Mesenchymal stem cell (in vitro differentiated cells and primary cell): ENCODE measurements around the gene CRYGC.

Experiments
- DNase-seq: peaks from one replicate; pipeline ENCODE4 v3.0.0-alpha.2; 2013
- H2AFZ ChIP-seq: one replicate; pipeline ENCODE4 v1.6.1; 2013; ENCODE audit warnings: low read depth, mild to moderate bottlenecking, control low read depth, inconsistent platforms, low read length, moderate library complexity
- H2AK5ac ChIP-seq: 2 replicates; pipeline ENCODE4 v1.6.1; 2013; ENCODE audit warnings: low read length, moderate library complexity, mild to moderate bottlenecking, inconsistent platforms; ENCODE audit not compliant: severe bottlenecking
- H2BK120ac ChIP-seq: one replicate; pipeline ENCODE4 v1.6.1; 2013; ENCODE audit warnings: low read depth, mild to moderate bottlenecking, inconsistent platforms, low read length, moderate library complexity
- H2BK12ac ChIP-seq, 2 experiments: one replicate each; pipeline ENCODE4 v1.6.1; 2013; ENCODE audit warnings: inconsistent platforms in 2 of 2, low read length in 2 of 2, mild to moderate bottlenecking in 2 of 2, moderate library complexity in 2 of 2, control low read depth in 1 of 2
- H2BK15ac ChIP-seq: one replicate; pipeline ENCODE4 v1.6.1; 2013; ENCODE audit warnings: mild to moderate bottlenecking, low read depth, inconsistent platforms; ENCODE audit not compliant: poor library complexity, severe bottlenecking
- H2BK5ac ChIP-seq: 2 replicates; pipeline ENCODE4 v1.6.1; 2013; ENCODE audit warnings: low read depth, mild to moderate bottlenecking, low read length, control low read depth, inconsistent platforms; ENCODE audit not compliant: poor library complexity, severe bottlenecking
- H3K14ac ChIP-seq, 2 experiments: one replicate each; pipeline ENCODE4 v1.6.1; 2013; ENCODE audit warnings: inconsistent platforms in 2 of 2, low read length in 2 of 2, control low read depth in 1 of 2, mild to moderate bottlenecking in 1 of 2, moderate library complexity in 1 of 2
- H3K18ac ChIP-seq, 2 experiments: one replicate each; pipeline ENCODE4 v1.6.1; 2013; ENCODE audit warnings: inconsistent platforms in 2 of 2, low read length in 2 of 2, control low read depth in 1 of 2, low read depth in 1 of 2, mild to moderate bottlenecking in 1 of 2
- H3K23ac ChIP-seq, 2 experiments: one replicate each; pipeline ENCODE4 v1.6.1; 2013; ENCODE audit warnings: inconsistent platforms in 2 of 2, low read length in 2 of 2, mild to moderate bottlenecking in 2 of 2, moderate library complexity in 2 of 2, control low read depth in 1 of 2
- H3K27ac ChIP-seq: 2 replicates; pipeline ENCODE4 v1.5.1; 2013; ENCODE audit warnings: mild to moderate bottlenecking, moderate library complexity, low read length, control low read depth, inconsistent platforms; ENCODE audit not compliant: poor library complexity, severe bottlenecking
- H3K27me3 ChIP-seq, 2 experiments: 2 replicates each; pipeline versions ENCODE4 v1.6.1 to v1.7.0; 2013; ENCODE audit warnings: low read length in 2 of 2, mild to moderate bottlenecking in 2 of 2, moderate library complexity in 2 of 2, control low read depth in 1 of 2, inconsistent platforms in 1 of 2; ENCODE audit not compliant: control insufficient read depth in 1 of 2, insufficient read depth in 1 of 2
- H3K36me3 ChIP-seq, 2 experiments: 2 replicates each; pipeline versions ENCODE4 v1.6.1 to v1.7.0; 2013; ENCODE audit warnings: low read length in 2 of 2, control low read depth in 1 of 2, inconsistent platforms in 1 of 2, low read depth in 1 of 2, mild to moderate bottlenecking in 1 of 2; ENCODE audit not compliant: insufficient read depth in 2 of 2, control insufficient read depth in 1 of 2
- H3K4ac ChIP-seq, 2 experiments: one replicate each; pipeline ENCODE4 v1.6.1; 2013; ENCODE audit warnings: inconsistent platforms in 2 of 2, low read length in 2 of 2, mild to moderate bottlenecking in 2 of 2, moderate library complexity in 2 of 2, control low read depth in 1 of 2, low read depth in 1 of 2
- H3K4me1 ChIP-seq: 2 replicates; pipeline ENCODE4 v1.6.1; 2013; ENCODE audit warnings: low read depth, low read length, control low read depth; ENCODE audit not compliant: control insufficient read depth, insufficient read depth
- H3K4me2 ChIP-seq: 2 replicates; pipeline ENCODE4 v1.6.1; 2013; ENCODE audit warnings: low read length, mild to moderate bottlenecking, inconsistent platforms; ENCODE audit not compliant: poor library complexity, severe bottlenecking
- H3K4me3 ChIP-seq, 2 experiments: 2 replicates each; pipeline versions ENCODE4 v1.5.1 to v1.7.0; 2013; ENCODE audit warnings: low read length in 2 of 2, mild to moderate bottlenecking in 2 of 2, control low read depth in 1 of 2, low read depth in 1 of 2; ENCODE audit not compliant: insufficient read depth in 1 of 2
- H3K79me1 ChIP-seq: replicated peaks from 2 replicates; pipeline ENCODE4 v1.6.1; 2013; ENCODE audit warnings: mild to moderate bottlenecking, control low read depth, low read length, inconsistent platforms; ENCODE audit not compliant: poor library complexity, severe bottlenecking
- H3K9ac ChIP-seq: 2 replicates; pipeline ENCODE4 v1.7.0; 2013; ENCODE audit warnings: mild to moderate bottlenecking, low read length, moderate library complexity
- H3K9me3 ChIP-seq: 2 replicates; pipeline ENCODE4 v1.7.0; 2013; ENCODE audit warnings: mild to moderate bottlenecking, low read length; ENCODE audit not compliant: control insufficient read depth
- H4K8ac ChIP-seq: one replicate; pipeline ENCODE4 v1.6.1; 2013; ENCODE audit warnings: inconsistent platforms, mild to moderate bottlenecking, low read length, moderate library complexity
- H4K91ac ChIP-seq: one replicate; pipeline ENCODE4 v1.6.1; 2013; ENCODE audit warnings: mild to moderate bottlenecking, low read length, inconsistent platforms
- WGBS: methylation state at CpG from one replicate; pipeline ENCODE4 v1.1.7; 2013; ENCODE audit warnings: mixed read lengths; 5-methylcytosine and 5-hydroxymethylcytosine counted together

CRYGC gene

GRCh38 chr2:208148803-208149202 lies 19.2 kb upstream of the CRYGC start:
- H3K14ac ChIP-seq = no peak overlapping the region
- H2AK5ac ChIP-seq = no peak overlapping the region
- no peak for DNase-seq
- H4K91ac ChIP-seq = no peak overlapping the region
- H3K27me3 ChIP-seq = peaks cover 3 to 4% of the 10 kb centered on the region in 2 experiments
- no peak overlapping the region for H2BK5ac ChIP-seq
- no peak overlapping the region for H2AFZ ChIP-seq
- H3K4ac ChIP-seq = no peak overlapping the region
- no peak overlapping the region for H2BK120ac ChIP-seq
- H3K79me1 ChIP-seq = no peaks in the 10 kb centered on the region
- no peaks in the 10 kb centered on the region for H3K9me3 ChIP-seq
- H3K36me3 ChIP-seq = no peaks in the 10 kb centered on the region
- H2BK12ac ChIP-seq = no peak overlapping the region
- H4K8ac ChIP-seq = no peak overlapping the region
- 64% methylated on average over 1 of the region's 2 CpGs for WGBS
- H3K4me1 ChIP-seq = no peaks in the 10 kb centered on the region
- H3K27ac ChIP-seq = no peak overlapping the region
- no peak overlapping the region for H3K9ac ChIP-seq
- no peak overlapping the region for H3K23ac ChIP-seq
- no peak overlapping the region for H3K18ac ChIP-seq
- H3K4me3 ChIP-seq = no peak overlapping the region
- no peak overlapping the region for H3K4me2 ChIP-seq
- no peak overlapping the region for H2BK15ac ChIP-seq

- Histone ChIP-seq H3K9ac (no peak overlapping the region), H2AFZ (no peak overlapping the region), H4K91ac (no peak overlapping the region), H3K4ac (no peak overlapping the region), H4K8ac (no peak overlapping the region), H3K79me1 (no peaks in the 10 kb centered on the region), H2BK12ac (no peak overlapping the region), H2BK5ac (no peak overlapping the region), H3K4me3 (no peak overlapping the region), H3K36me3 (no peaks in the 10 kb centered on the region), H2BK15ac (no peak overlapping the region), H3K27me3 (peaks cover 3 to 4% of the 10 kb centered on the region in 2 experiments), H3K9me3 (no peaks in the 10 kb centered on the region), H3K18ac (no peak overlapping the region), H3K4me1 (no peaks in the 10 kb centered on the region), H3K4me2 (no peak overlapping the region), H3K27ac (no peak overlapping the region), H2AK5ac (no peak overlapping the region), H3K23ac (no peak overlapping the region), H3K14ac (no peak overlapping the region), H2BK120ac (no peak overlapping the region)
- 77% methylated on average over 3 of the region's 3 CpGs for WGBS
- no peak for DNase-seq
Observed at GRCh38 chr2:208147759-208148158, 18.1 kb upstream of the CRYGC start.

- no peak overlapping the region for H3K14ac ChIP-seq
- no peaks in the 10 kb centered on the region for H3K4me1 ChIP-seq
- H3K27me3 ChIP-seq = peaks cover 3 to 4% of the 10 kb centered on the region in 2 experiments
- H3K4me3 ChIP-seq = no peak overlapping the region
- DNase-seq = no peak
- no peak overlapping the region for H3K23ac ChIP-seq
- H2AK5ac ChIP-seq = no peak overlapping the region
- no peak overlapping the region for H3K27ac ChIP-seq
- H3K36me3 ChIP-seq = no peaks in the 10 kb centered on the region
- no peak overlapping the region for H3K4me2 ChIP-seq
- H3K9ac ChIP-seq = no peak overlapping the region
- H4K91ac ChIP-seq = no peak overlapping the region
- no peak overlapping the region for H2BK120ac ChIP-seq
- H2BK12ac ChIP-seq = no peak overlapping the region
- no peak overlapping the region for H3K18ac ChIP-seq
- H3K4ac ChIP-seq = no peak overlapping the region
- no peaks in the 10 kb centered on the region for H3K79me1 ChIP-seq
- H4K8ac ChIP-seq = no peak overlapping the region
- no peak overlapping the region for H2BK5ac ChIP-seq
- H3K9me3 ChIP-seq = no peaks in the 10 kb centered on the region
- no peak overlapping the region for H2BK15ac ChIP-seq
- no peak overlapping the region for H2AFZ ChIP-seq
Observed at GRCh38 chr2:208147008-208147407, 17.4 kb upstream of the CRYGC start.

- Histone ChIP-seq H2BK12ac (no peak within 1 kb of the TSS), H2BK15ac (no peak within 1 kb of the TSS), H3K23ac (no peak within 1 kb of the TSS), H3K14ac (no peak within 1 kb of the TSS), H3K4me3 (no peak within 1 kb of the TSS), H3K18ac (no peak within 1 kb of the TSS), H3K4me2 (no peak within 1 kb of the TSS), H2BK120ac (no peak within 1 kb of the TSS), H4K91ac (no peak within 1 kb of the TSS), H3K9me3 (no peaks in the 10 kb centered on the region), H3K27ac (no peak within 1 kb of the TSS), H2BK5ac (no peak within 1 kb of the TSS), H3K4me1 (no peaks in the 10 kb centered on the region), H3K9ac (no peak within 1 kb of the TSS), H3K79me1 (no peaks in the 10 kb centered on the region), H2AK5ac (no peak within 1 kb of the TSS), H3K27me3 (peaks cover 3 to 4% of the 10 kb centered on the region in 2 experiments), H2AFZ (no peak within 1 kb of the TSS), H3K4ac (no peak within 1 kb of the TSS), H3K36me3 (no peaks in the 10 kb centered on the region), H4K8ac (no peak within 1 kb of the TSS)
- WGBS = 62% methylated on average over 6 of the region's 6 CpGs
- no peak for DNase-seq
Observed at GRCh38 chr2:208146006-208146405, 16.4 kb upstream of the CRYGC start, which contains the start of gene CRYGB. TSS of gene CRYGB (minus strand) at chr2:208146158. CDS start at chr2:208146120, 38 bp downstream.
